Mononuclear cell (primary cell): ENCODE data around the gene HMCN2. TPM values are rescaled to one million over a fixed set of nuclear protein-coding genes. Genes with fewer than 3 reads are reported as not detected.

ENCODE experiments used
- H3K27me3 ChIP-seq: 2 replicates; pipeline ENCODE4 v1.6.0; 2011; ENCODE audit warnings: low read length, control low read depth; ENCODE audit not compliant: insufficient read depth
- H3K4me1 ChIP-seq: 2 replicates; pipeline ENCODE4 v1.5.1; 2011; ENCODE audit warnings: mild to moderate bottlenecking, low read length, control low read depth; ENCODE audit not compliant: insufficient read depth
- H3K4me3 ChIP-seq: 2 replicates; pipeline ENCODE4 v1.5.1; 2011; ENCODE audit warnings: mild to moderate bottlenecking, low read length, moderate library complexity
- H3K9me3 ChIP-seq: 2 replicates; pipeline ENCODE4 v1.5.1; 2011; ENCODE audit warnings: low read depth, mild to moderate bottlenecking, control low read depth, low read length
- total RNA-seq: library from RNA; depleted of rRNA; stranded (reverse); fragments of >200 nt; gene quantifications from one replicate; pipeline ENCODE4 v1.2.3, GENCODE V29; 2012

HMCN2 gene
- total RNA-seq, 1 donor, result not detected

- Histone ChIP-seq H3K4me3 (no peak overlapping the region), H3K4me1 (no peaks in the 10 kb centered on the region), H3K9me3 (no peaks in the 10 kb centered on the region), H3K27me3 (no peaks in the 10 kb centered on the region)
These were observed 88.8 kb downstream of the HMCN2 start for GRCh38 chr9:130354378-130354777.

- H3K27me3 ChIP-seq, result no peaks in the 10 kb centered on the region
These were observed 89.2 kb downstream of the HMCN2 start for GRCh38 chr9:130354806-130355205.

GRCh38 chr9:130356033-130356432 lies 90.5 kb downstream of the HMCN2 start:
- Histone ChIP-seq H3K4me3 (no peak overlapping the region), H3K27me3 (no peaks in the 10 kb centered on the region), H3K4me1 (no peaks in the 10 kb centered on the region), H3K9me3 (no peaks in the 10 kb centered on the region)

More at GRCh38 chr9:130354806-130355205, 89.2 kb downstream of the HMCN2 start:
- Histone ChIP-seq H3K9me3 (no peaks in the 10 kb centered on the region), H3K4me1 (no peaks in the 10 kb centered on the region), H3K4me3 (no peak overlapping the region)

GRCh38 chr9:130356877-130357584 lies 91.5 kb downstream of the HMCN2 start:
- H3K4me3 ChIP-seq, result no peak overlapping the region
- no peaks in the 10 kb centered on the region for H3K27me3 ChIP-seq
- no peaks in the 10 kb centered on the region for H3K9me3 ChIP-seq
- H3K4me1 ChIP-seq, result no peaks in the 10 kb centered on the region

GRCh38 chr9:130358928-130359327 lies 93.4 kb downstream of the HMCN2 start:
- Histone ChIP-seq H3K9me3 (no peaks in the 10 kb centered on the region), H3K4me3 (no peak overlapping the region), H3K27me3 (no peaks in the 10 kb centered on the region)

GRCh38 chr9:130359819-130360218 lies 94.3 kb downstream of the HMCN2 start:
- H3K9me3 ChIP-seq, result no peaks in the 10 kb centered on the region
- no peak overlapping the region for H3K4me3 ChIP-seq
- H3K4me1 ChIP-seq, result no peaks in the 10 kb centered on the region
- H3K27me3 ChIP-seq, result no peaks in the 10 kb centered on the region

More at GRCh38 chr9:130358928-130359327, 93.4 kb downstream of the HMCN2 start:
- H3K4me1 ChIP-seq, result no peaks in the 10 kb centered on the region

- no peaks in the 10 kb centered on the region for H3K9me3 ChIP-seq
- no peaks in the 10 kb centered on the region for H3K4me1 ChIP-seq
- no peak overlapping the region for H3K4me3 ChIP-seq
- H3K27me3 ChIP-seq, result no peaks in the 10 kb centered on the region
These were observed 95.1 kb downstream of the HMCN2 start for GRCh38 chr9:130360672-130361071.

GRCh38 chr9:130361873-130362362 lies 96.4 kb downstream of the HMCN2 start:
- Histone ChIP-seq H3K4me1 (no peaks in the 10 kb centered on the region), H3K9me3 (no peaks in the 10 kb centered on the region), H3K4me3 (no peak overlapping the region), H3K27me3 (no peaks in the 10 kb centered on the region)

GRCh38 chr9:130362691-130363090 lies 97.1 kb downstream of the HMCN2 start:
- Histone ChIP-seq H3K4me1 (no peaks in the 10 kb centered on the region), H3K4me3 (no peak overlapping the region), H3K9me3 (no peaks in the 10 kb centered on the region), H3K27me3 (no peaks in the 10 kb centered on the region)

- Histone ChIP-seq H3K4me3 (no peak overlapping the region), H3K9me3 (no peaks in the 10 kb centered on the region), H3K27me3 (no peaks in the 10 kb centered on the region), H3K4me1 (no peaks in the 10 kb centered on the region)
These were observed 98.3 kb downstream of the HMCN2 start for GRCh38 chr9:130363755-130364404.

- H3K9me3 ChIP-seq, result no peaks in the 10 kb centered on the region
- no peaks in the 10 kb centered on the region for H3K27me3 ChIP-seq
- no peak overlapping the region for H3K4me3 ChIP-seq
- H3K4me1 ChIP-seq, result no peaks in the 10 kb centered on the region
These were observed 99.2 kb downstream of the HMCN2 start for GRCh38 chr9:130364619-130365322.

- Histone ChIP-seq H3K27me3 (no peaks in the 10 kb centered on the region), H3K4me1 (no peaks in the 10 kb centered on the region), H3K4me3 (no peak overlapping the region), H3K9me3 (no peaks in the 10 kb centered on the region)
These were observed 99.8 kb downstream of the HMCN2 start for GRCh38 chr9:130365323-130365721.

- H3K4me3 ChIP-seq, result no peak overlapping the region
- no peaks in the 10 kb centered on the region for H3K27me3 ChIP-seq
- H3K9me3 ChIP-seq, result no peaks in the 10 kb centered on the region
- no peaks in the 10 kb centered on the region for H3K4me1 ChIP-seq
These were observed 100.5 kb downstream of the HMCN2 start for GRCh38 chr9:130366072-130366471.

- H3K27me3 ChIP-seq, result no peaks in the 10 kb centered on the region
- H3K9me3 ChIP-seq, result no peaks in the 10 kb centered on the region
- H3K4me1 ChIP-seq, result no peaks in the 10 kb centered on the region
- H3K4me3 ChIP-seq, result no peak overlapping the region
These were observed 101.5 kb downstream of the HMCN2 start for GRCh38 chr9:130366888-130367550.

- no peak overlapping the region for H3K4me3 ChIP-seq
- H3K9me3 ChIP-seq, result no peaks in the 10 kb centered on the region
- H3K4me1 ChIP-seq, result no peaks in the 10 kb centered on the region
- no peaks in the 10 kb centered on the region for H3K27me3 ChIP-seq
These were observed 103.1 kb downstream of the HMCN2 start for GRCh38 chr9:130368631-130369103.
